ENCODE results near the gene PRR30.

The PRR30 gene

GRCh38 chr2:27137322-27137935 is 1.8 kb downstream of the PRR30 start:
- H3K27ac ChIP-seq (replicated peaks), result no peak overlapping the region
- TF ChIP-seq REST (IDR thresholded peaks at IDR 0.05; ENCODE audit: insufficient replicate concordance, low read depth) (no peak), GABPA (IDR thresholded peaks at IDR 0.05; ENCODE audit: low read depth) (no peak), POLR2AphosphoS5 (IDR thresholded peaks at IDR 0.05; ENCODE audit: low read depth) (no peak), SPI1 (IDR thresholded peaks at IDR 0.05; ENCODE audit: borderline replicate concordance, low read depth) (no peak), CTCF (IDR thresholded peaks at IDR 0.05; ENCODE audit: insufficient read depth, low read length) (no peak)

GRCh38 chr2:27136751-27137150 is 2.5 kb downstream of the PRR30 start:
- Histone ChIP-seq H3K27me3 (ENCODE audit: insufficient read depth, poor library complexity, severe bottlenecking) (no peaks in the 10 kb centered on the region), H3K4me3 (replicated peaks; ENCODE audit: insufficient read depth, low read length) (no peak overlapping the region), H3K27ac (replicated peaks) (no peak overlapping the region)
- TF ChIP-seq GABPA (IDR thresholded peaks at IDR 0.05; ENCODE audit: low read depth) (no peak), SPI1 (IDR thresholded peaks at IDR 0.05; ENCODE audit: borderline replicate concordance, low read depth) (no peak), CTCF (IDR thresholded peaks at IDR 0.05; ENCODE audit: insufficient read depth, low read length) (no peak), POLR2AphosphoS5 (IDR thresholded peaks at IDR 0.05; ENCODE audit: low read depth) (no peak), REST (IDR thresholded peaks at IDR 0.05; ENCODE audit: insufficient replicate concordance, low read depth) (no peak)
- no peak for DNase-seq (ENCODE audit: low read depth in 1 of 2, low spot score in 1 of 2)

More at GRCh38 chr2:27137322-27137935, 1.8 kb downstream of the PRR30 start:
- no peak overlapping the region for H3K4me3 ChIP-seq (replicated peaks; ENCODE audit: insufficient read depth, low read length)
- no peaks in the 10 kb centered on the region for H3K27me3 ChIP-seq (ENCODE audit: insufficient read depth, poor library complexity, severe bottlenecking)
- DNase-seq (ENCODE audit: low read depth in 1 of 2, low spot score in 1 of 2), result no peak

- TF ChIP-seq POLR2AphosphoS5 (IDR thresholded peaks at IDR 0.05; ENCODE audit: low read depth), result no peak
- no peak for TF ChIP-seq REST (IDR thresholded peaks at IDR 0.05; ENCODE audit: insufficient replicate concordance, low read depth)
- peak; percentile 72; the same call in 1 of the 2 replicates for TF ChIP-seq SPI1 (IDR thresholded peaks at IDR 0.05; ENCODE audit: borderline replicate concordance, low read depth)
- TF ChIP-seq CTCF (IDR thresholded peaks at IDR 0.05; ENCODE audit: insufficient read depth, low read length), result no peak
- no peak for TF ChIP-seq GABPA (IDR thresholded peaks at IDR 0.05; ENCODE audit: low read depth)
- Histone ChIP-seq H3K4me3 (replicated peaks; ENCODE audit: insufficient read depth, low read length) (no peak overlapping the region), H3K27ac (replicated peaks) (no peak overlapping the region), H3K27me3 (ENCODE audit: insufficient read depth, poor library complexity, severe bottlenecking) (no peaks in the 10 kb centered on the region)
- peak in 1 of 2 experiments; percentile 46 for DNase-seq (ENCODE audit: low read depth in 1 of 2, low spot score in 1 of 2)
Observed at GRCh38 chr2:27135478-27135955, 3.7 kb downstream of the PRR30 start.

Data from HL-60 (cell line).